Kidney glomerular epithelial cell (primary cell): ENCODE results near the gene ACTN4.

Experiments used
- DNase-seq: peaks from one replicate; lab custom pipeline; 2025; lab: John Stamatoyannopoulos, UW

Gene ACTN4

DNA sequence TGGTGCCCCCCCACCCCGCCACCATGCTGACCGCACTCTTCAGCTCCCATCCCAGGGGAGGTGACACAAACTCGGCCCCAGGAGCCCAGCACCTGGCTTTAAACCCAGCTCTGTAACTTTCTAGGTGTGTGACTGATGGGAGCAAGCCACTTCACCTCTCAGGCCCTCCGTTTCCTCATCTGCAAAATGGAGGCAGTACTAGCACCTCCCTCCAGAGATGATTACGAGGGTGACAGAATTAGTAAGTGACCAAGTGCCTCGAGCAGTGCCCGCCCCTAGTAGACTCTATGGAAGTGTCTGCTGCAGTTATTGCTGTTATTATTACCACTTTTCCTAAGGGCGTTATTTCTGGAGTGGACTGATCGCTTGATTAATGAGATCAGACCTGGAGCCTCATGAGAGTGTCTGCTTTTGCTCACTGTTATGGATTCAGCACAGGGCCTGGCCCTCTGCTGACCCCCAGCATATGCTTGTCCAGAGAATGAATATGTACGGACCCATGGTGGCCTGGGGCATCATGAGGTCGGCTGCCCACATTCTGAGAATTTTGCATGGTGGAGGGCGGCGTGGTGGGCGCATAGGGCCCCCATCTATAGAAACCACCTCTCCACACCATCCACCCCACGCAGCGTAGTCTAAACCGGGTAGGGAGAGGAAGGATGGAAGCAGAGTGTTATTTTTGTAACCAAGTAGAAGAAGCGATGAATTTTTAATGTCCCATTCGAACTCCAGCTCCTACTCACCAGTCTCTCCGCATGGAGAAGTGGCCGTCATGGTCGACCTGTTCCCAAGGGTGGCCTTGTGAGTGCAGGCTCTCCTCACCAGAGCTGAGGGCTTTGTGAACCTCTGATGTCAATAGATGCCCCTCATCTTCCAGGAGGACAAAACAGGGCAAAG, 48.6 kb downstream of the ACTN4 start:
- no peak for DNase-seq

DNA sequence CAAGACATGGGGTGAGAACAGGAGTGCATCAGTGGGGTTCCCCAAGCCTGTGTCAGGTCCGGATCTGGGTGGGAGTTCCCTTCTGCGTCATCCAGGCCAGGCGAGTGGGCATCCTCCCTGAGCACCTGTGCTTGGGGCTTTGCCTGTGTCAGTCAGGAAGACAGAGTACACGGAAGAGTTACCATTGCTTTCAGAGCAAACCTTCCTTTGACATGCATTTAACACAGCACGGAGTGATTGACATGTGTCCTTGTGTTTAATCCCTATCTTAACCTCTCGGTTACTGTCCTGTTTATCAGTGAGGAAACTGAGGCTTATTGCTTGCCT, 49.2 kb downstream of the ACTN4 start:
- no peak for DNase-seq

DNA sequence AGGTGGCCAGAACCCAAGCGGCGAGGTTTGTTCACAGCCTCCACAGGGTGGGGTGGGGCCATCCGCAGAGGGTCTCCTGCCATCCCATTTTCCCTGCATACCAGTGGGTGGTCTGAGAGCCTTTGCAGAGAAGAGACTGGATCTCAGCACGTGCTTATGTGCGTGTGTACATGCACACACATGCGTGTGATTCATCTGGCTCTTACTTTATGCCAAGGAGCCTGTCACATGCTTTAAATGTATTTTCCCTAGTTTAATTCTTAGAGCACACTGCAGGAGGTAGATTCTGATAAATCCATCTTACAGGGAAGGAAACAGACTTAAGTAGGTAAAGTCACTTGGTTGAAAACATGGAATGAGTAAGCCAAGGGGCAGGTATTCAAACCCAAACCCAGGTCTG, 49.7 kb downstream of the ACTN4 start:
- no peak for DNase-seq

DNA sequence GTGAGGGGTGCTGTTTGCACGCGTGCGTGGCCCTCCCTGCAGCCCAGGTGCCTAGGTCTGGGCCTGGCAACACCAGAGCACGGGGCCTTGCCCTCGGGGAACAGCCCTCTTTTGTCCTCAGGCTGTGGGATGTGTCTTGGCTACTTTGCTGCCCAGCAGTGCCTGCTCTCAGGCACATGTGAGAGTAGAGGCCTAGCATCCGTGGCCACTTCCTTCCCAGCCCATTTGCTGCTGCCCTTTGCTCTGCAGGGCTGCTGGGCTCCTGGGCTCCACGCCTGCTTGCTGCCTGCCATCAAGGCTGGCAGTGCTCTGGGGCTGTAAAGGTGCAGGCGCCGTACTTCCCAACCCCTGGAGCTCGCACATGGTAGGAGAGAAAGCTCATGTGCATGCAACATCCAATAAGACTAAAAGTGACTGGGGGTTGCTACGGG, 50.2 kb downstream of the ACTN4 start:
- no peak for DNase-seq

DNA sequence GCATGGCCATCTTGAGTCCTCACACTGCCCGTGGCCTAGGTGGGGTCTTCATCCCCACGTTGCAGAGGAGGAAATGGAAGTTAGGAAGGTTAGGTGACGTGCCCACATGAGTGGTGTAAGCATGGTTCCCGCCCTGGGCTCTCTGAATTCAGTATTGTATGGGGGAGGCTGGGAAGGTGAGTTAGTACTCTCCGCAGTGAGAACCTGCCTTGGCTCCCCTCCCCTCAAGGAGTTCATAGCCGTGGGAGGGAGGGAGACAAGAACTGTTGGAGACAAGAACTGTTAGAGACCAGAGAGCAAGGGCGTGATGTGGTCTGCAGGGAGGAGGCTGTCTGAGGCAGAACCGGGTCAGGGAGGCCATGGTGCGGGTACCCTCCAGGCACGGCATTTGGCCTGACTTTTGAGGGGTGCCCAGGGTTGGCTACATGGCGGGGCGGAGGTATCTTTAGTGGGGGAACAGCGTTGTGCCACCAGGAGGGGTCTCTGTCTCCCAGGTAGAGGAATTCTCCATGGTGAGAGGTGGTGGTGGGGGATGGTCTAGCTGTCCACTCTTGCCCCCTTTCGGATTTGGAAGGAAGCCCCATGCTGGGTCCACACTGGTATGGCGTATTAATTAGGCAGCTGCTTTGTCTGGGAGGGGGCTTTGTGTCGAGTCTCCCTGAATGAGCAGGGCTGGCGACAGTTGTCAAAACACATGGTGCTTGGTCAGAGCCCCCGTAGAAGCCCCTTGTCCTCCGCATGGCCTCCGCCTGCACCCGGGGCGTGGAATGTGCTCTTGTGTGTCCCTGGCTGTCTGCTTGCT, 51.0 kb downstream of the ACTN4 start:
- no peak for DNase-seq

DNA sequence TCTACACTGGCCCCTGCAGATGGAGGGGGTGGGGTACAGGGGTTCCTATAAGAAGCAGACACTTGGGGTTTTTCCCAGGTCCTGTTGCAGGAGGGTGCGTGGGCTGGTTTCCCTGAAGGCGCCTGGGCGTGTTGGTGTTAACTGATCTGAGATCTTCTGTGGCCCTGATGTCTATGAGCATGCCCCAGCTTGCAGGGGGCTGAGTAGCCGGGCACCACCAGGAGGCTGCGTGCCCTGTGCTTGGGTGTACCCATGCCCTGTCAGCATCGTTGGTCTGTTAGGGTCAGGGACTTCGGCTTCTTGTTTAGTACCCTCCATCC, 51.5 kb downstream of the ACTN4 start:
- DNase-seq, result no peak

DNA sequence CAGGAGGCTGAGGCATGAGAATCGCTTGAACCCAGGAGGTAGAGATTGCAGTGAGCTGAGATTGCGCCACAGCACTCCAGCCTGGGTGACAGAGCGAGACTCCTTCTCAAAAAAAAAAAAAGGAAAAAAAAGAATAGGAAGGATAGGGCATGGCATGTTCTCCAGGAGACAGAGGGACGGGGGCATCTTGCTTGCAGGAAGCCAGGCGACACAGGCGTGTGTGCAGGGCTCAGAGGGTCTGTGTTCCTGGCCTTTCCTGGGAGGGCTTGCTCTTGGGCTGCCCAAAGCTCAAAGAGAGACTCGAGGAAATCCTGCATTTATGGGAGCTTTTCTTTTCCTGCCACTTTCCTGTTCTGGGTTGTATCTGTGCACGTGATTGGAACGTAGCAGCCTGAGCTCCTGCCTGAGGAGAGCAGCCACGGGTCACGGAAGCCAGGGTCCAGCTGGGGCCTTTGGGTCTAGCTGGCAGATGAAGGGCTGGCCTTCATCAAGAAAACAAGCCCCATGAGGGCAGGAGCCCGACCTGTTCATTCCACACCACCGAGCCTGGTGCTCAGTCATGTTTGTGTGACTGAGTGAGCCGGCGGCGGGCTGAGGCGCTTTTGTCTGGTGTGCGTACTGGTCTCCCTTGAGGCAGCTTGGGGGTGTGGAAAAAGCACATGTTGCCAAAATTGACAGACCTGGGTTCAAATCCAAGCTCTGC, 52.3 kb downstream of the ACTN4 start:
- DNase-seq, result no peak

DNA sequence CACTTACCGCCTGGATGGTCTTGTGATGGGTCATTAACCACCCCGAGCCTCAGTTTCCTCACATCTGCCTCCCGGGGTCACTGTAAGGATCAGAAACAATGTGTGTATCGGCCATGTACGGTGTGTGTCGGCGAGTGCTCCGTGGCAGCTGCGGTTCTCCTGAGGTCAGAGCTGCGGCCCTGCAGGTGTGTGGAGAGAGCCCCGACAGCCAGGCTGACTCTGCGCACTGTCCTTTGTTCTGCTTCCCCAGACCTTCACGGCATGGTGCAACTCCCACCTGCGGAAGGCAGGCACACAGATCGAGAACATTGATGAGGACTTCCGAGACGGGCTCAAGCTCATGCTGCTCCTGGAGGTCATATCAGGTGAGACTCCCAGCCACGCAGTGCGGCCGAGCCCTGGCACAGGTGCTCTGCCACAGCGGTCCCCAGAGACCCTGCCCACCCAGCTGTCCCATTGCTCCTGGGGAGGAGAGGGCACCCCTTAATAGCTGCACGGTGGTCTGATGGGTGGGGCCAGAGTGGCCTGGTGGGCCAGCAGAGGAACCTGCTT, 53.0 kb downstream of the ACTN4 start:
- DNase-seq, result no peak

DNA sequence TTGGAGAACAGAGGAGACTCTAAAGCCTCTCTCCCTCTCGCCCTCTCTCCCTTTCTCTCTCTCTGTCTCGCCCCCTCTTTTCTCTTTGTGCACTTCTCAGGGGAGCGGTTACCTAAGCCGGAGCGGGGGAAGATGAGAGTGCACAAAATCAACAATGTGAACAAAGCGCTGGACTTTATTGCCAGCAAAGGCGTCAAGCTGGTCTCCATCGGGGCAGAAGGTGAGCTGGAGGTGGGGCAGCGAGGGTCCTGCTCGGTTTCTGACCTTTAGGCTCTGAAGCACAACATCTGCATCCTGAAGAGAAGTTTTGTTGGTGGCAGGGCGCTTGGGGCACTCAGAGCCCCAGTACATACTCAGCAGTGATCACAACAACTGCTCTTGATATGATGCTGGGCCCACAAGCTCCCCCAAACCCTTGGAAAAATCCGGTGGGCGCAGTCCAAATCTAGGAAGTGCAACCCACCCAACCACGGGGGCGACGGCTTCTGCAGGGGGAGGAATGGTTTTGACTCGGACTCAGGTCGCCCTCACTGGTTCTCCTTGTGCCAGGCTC, 53.5 kb downstream of the ACTN4 start:
- DNase-seq, result no peak

DNA sequence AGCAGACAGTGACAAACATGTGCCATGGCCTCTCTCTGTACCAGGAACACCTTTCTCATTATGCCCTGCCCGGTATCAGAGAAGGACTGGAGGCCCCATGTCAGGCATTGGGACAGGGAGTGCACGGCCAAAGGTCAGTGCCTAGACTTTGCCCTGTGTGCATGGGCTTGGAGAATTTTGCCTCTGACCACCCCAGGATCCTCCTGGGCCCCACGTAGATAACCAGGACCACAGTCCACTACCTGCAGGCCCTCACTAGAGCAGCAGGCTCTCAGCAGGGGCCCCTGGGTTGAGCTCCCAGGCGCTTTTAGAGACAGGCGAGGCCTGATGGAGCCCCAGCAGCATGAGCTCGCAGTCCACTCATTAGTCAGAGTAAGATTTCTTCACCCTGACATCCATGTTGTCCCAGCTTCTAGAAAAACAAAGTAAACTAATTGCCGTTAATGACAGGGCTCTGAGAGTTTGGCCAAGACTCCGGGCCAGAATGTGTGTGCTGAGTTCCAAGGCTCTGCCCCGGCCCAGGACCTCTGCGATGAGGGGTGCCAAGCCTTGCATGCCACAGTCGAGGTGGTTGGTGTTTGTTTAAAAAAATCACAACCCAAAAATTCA, 54.1 kb downstream of the ACTN4 start:
- no peak for DNase-seq

DNA sequence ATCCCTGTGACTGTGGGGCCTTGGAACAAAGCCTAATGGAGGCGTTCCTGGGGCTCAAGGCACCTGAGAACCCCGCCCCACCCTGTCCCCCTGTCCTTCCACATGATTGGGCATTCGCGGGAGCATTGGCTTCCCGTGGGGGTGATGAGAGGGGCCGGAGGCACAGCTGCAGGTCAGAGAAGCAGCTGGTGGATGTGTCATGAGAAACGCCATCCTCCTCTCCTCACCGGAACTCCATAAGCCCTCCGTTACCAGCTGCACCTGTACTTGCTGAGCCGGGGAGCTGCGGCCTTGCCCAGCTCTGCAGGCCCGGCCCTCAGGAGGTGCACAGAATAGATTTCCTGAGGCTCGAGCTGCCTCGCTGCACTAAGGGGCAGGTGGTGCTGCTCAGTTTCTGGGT, 54.8 kb downstream of the ACTN4 start:
- DNase-seq, result no peak

DNA sequence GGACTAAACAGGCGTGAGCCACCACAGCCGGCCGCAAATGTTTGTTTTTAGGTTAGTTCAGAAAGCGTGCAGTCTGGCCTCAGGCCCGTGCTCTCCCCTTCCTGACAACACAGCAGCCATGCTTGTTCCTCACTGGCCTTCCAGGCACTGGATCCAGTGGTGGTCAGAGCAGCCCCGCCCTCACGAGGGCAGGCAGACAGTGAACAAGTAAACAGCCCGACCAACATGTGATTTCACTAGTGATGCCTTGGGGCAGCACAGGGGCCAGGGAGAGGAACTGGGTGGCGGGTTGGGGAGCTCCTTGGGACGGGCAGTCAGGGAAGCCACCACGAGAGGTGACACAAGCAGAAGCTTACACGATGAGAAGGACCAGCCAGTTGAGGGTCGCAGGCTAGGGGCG, 56.1 kb downstream of the ACTN4 start:
- no peak for DNase-seq

DNA sequence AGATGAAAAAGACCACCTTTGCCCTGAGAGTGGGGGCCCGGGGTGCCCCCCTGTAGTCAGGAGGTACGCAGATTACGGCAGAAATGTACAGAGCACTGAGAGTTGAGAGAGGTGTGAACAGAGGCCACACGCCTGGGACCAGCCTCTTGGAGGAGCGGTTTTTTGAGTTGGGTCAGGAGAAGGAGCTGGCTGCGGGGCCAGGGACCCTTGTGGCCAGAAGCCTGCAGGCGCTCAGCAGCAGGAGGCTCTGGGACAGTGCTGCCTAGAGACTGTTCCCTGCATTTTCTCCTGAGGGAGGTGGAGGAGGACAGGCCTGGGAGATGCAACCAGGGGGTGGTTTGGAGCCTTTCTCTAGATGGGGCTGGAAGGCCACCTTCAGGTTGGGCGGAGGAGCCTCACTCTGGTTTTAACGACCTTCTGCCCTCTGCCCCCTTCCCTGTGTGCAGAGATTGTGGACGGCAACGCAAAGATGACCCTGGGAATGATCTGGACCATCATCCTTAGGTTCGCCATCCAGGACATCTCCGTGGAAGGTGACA, 57.1 kb downstream of the ACTN4 start:
- no peak for DNase-seq

DNA sequence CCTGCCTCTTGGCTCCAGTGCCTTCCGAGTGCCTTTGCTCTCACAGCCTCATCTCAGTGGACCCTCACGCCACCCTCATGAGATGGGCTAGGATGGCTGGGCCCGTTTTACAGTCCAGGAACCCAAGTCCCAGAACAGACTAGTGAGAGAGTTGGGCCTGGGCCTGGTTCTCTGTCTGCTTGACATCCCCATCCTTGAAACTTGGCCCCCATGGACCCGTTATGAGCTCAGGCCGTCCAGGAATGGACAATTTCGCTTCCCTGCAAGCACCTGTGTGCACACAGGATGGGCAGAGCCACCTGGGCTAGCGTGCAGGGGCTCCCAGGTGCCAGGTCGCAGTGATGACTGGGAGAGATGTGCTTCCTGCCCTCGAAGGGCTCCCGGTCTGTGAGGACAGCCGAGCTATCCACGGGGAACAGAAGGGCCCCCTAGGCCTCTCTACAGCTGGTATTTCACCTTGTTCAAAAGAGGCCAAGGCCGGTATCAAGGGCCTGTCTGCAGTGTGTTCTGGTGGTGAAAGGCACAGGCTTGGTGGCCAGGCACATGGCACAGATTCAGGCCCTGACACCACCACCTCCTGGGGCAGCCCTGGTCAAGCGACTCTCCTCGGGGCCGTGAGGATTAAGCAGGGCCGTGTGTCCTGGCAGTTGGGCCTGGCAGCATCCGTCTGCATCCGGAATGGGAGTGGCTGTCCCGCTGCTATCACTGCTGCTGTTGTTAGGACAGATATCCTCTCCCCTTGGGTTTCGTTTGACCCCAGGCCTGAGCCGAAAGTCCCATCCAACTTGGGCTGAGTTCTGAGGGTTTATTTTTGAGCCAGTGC, 58.0 kb downstream of the ACTN4 start:
- DNase-seq, result no peak

DNA sequence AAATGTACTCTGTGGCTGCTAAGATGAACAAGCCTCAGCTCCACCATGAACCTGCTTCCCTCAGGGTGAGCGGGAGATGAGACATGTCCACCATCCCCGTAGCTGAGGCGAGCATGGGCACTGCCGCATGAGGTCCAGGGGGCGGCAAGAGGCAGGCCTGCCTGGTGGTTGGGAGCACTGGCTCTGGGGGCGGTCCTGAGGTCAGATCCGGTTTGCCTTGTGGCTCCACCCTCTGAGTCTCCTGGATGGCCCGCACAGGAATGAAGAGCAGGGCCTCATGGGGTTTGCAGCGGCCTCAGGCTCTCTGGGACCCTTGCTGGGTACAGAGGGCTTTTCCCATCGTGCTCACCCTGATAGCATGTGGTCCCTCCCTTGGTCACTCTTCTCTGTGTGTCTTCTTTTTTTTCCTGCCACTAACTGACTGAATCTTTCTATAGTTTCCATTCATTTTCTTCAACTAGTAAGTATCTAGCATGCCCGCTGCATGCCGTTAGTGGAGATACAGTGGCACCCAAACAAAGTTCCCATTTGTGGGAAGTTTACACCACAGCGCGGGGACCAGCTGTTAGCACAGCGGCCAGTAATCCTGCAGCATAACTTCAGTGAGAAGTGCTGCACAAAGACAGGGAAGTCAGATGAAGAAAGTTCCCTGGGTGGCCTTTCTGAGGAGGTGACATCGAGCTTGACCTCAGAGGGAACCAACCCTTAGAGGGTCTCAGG, 59.5 kb downstream of the ACTN4 start:
- no peak for DNase-seq

DNA sequence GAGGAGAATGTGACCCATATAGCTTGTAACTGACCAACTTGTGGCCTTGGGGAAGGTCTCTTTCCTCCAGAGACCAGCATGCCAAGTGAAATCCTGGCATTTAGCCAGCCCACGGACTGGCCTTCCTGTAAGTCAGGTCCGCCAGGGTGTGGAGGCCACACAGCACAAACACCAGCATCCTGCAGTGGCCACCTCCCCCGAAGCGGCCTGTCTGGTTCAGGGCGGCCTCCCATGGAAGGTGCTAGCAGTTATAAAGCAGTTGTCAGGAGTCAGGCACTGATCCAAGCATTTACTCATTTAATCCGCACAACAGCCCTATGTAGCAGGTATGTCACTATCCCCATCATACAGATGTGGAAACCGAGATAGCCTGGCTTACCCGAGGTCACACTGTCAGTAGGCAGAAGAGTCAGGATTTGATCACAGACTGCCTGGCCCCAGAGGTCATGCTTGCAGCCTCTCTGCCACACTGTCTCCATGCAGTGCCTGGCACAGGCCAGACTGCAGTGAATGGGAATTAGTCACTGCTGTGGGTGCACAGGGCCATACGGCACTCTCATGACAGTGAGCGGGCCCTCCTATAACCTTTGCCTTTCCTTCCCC, 60.2 kb downstream of the ACTN4 start:
- DNase-seq, result peak; percentile 35

DNA sequence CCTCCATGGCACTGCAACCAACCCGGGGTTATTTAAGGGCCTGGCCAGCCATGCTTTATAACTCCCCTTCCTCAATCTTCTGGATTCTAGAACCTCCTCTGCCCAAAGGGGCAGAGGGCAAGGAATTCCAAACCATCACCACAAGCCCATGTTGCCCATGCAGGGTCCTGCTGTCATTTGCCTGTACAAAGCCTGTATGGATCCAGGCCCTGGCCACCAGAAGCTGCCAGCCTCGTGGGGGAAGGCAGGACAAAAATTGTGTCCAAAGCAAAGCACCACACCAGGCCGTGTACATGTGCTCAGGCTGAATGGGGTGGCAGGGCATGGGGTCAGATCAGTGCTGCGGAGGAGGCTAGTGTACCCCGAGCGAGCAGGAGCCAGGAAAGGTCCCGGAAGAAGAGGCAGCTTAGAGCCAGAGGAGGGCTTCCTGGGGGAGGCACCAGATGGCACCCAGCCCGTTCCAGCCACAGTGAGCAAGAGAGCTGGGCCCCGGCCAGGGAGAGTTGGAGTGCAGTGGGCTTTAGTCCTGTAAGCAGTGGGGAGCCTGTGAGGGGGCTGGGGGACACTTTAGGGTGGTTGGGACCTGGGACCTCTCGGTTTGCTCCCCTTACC, 61.1 kb downstream of the ACTN4 start:
- no peak for DNase-seq

DNA sequence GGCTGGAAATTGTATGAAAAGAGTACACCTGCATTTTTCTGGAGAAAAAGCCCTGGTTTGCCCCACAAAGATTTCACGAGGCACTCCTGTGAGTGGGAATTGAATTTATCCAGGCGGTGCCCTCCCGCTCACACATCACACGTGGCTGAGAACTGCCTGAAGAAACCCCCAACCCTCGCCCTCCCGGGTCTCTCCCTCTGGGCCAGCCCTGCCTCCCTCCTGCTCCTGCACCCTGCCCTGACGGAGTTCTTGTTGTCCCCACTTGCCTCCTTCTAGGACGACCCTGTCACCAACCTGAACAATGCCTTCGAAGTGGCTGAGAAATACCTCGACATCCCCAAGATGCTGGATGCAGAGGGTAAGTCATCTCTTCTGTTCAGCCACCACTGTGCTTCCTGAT, 61.7 kb downstream of the ACTN4 start:
- no peak for DNase-seq
